Kasumi-1 (cell line): ENCODE data around the gene CCDC87.
"Not testable (repeated sequence)": the region's sequence is repeated elsewhere in the genome, so short reads cannot be mapped to it uniquely, and the experiment has no call there.

ENCODE experiments used
- DNase-seq, 2 experiments: peaks; one replicate each; lab custom pipeline; 2025; lab: John Stamatoyannopoulos, UW

CCDC87 gene

DNA sequence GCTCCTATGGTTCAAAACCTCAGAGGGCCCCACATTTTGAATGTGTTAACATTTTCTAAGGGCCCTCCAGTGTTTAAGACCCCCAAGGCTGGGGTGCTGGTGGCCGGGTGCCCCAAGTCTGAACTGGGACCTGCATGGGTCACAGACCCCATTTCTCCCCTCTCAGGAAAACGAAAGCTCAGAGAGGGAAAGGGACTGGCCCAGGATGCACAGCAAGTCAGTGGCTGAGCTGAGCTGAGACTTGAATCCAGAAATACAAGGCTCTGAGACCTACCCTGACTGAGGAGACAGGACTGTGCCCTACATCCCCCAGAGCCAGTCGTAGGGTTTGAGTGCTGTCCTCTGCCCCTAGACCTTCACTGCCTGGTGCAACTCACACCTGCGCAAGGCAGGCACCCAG, 42.0 kb downstream of the CCDC87 start:
- no peak for DNase-seq

DNA sequence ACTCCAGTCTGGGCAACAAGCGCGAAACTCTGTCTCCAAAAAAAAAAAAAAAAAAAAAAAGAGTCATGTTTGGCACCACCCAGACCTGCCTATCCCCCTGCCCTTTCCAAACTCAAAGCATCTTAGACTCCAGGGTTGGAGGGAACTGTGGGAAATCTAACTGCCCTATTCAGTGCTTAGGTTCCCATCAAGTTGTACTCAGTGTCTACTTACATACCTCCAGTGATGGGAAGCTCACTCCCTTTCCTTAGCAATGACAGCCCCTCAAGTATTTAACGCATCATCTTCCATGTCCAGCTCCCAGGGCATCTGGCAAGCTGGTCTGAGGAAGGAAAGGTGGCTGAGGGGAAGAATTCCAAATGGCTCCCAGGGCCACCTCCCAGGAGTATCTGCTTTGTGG, 43.2 kb downstream of the CCDC87 start:
- no peak for DNase-seq

DNA sequence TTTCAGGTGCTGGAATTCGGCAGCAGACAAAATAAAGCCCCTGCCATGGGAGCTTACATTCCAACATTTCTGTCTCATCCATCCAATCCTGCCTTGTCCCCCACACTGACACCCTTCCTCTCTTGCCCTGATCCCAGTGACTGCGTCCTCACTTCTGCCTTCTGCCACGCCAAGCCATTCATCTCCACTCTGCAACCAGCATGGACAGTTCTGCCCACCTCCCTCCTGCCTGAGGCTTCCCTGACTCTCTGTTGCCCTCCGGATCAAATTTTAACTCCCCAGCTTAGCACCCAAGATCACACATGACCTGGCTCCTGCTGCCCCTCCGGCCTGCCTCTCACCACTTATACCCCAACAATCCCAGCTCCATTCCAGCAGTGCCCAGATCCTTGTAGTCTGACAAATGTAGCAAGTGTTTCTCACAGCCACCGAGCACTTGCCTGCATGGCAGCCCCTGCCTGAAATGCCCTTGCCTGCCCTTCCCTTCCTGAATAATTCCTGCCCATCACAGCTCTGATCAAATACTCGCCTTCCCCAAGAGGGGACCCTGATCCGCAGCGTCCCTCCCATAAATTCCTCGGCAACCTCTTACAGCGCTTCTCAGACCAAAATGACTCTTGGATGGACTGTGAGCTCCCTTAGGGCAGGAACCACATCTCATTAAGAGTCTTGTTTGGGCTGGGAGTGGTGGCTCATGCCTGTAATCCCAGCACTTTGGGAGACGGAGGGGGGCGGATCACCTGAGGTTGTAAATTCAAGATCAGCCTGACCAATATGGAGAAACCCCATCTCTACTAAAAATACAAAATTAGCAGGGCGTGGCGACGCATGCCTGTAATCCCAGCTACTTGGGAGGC, 43.9 kb downstream of the CCDC87 start:
- DNase-seq, result no peak

DNA sequence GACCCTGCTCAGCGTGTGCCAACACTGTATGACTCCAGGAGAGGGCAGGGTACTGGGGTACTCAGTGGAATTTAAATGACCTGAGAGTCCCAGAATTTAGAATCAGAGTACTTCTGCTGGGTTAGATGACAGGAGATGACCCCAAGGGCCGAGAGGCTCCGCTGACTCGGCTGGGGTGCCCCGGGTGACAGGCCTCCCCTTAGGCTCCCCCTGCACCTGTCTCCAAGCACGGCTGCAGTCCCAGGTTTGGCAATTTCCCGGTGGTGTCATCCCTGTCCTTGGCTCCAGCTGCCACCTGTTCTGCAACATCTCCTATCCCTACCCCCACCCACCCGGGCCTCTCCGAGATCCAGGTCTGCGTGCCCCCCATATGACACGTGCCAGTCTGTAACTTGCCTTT, 44.8 kb downstream of the CCDC87 start:
- no peak for DNase-seq

DNA sequence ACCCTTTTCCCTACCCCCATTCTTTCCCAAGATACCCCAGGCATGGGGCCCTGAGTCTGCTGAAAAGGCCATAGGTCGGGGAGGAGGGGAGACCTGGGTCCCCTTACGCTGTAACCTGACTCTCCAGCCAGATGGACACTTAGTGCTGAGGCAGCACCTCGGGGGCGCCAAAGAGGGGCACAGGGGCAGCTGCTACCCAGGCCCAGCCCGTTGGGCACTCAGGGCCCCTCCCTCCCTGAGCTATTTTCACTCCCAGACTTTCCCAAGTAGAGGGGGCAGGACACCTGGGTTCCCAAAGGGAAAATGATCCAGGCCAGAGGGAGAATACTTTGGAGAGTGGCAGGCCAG, 45.2 kb downstream of the CCDC87 start:
- DNase-seq, result no peak

DNA sequence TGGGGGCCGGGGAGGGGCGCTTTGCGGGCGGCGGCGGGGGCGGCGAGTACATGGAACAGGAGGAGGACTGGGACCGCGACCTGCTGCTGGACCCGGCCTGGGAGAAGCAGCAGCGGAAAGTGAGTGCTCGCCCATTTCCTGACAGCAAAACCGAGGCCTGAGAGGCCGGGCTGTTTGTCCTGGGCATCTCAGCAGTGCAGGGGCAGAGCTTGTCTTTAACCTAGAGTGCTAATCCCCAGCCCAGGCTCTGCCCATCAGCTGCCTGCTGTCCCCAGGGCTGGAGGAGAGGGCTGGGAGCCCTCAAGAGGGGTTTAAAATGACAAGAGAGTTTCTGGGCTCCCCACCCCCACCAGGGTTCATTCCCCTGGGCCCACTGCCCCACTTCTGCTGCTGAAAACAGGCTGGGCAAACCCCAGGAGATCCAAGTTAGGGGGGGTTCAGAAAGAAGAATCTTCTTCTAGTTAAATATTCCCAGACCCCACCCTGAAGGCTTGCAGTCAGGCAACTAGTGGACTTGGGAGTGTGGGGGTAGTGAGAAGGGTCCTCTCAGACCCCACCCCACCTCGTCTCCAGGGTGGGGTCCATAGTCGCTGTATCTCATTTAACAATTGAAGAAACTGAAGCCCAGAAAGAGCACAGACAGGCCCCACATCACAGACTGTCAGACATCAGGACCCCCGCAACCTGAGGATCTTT, 45.7 kb downstream of the CCDC87 start:
- DNase-seq, result no peak

DNA sequence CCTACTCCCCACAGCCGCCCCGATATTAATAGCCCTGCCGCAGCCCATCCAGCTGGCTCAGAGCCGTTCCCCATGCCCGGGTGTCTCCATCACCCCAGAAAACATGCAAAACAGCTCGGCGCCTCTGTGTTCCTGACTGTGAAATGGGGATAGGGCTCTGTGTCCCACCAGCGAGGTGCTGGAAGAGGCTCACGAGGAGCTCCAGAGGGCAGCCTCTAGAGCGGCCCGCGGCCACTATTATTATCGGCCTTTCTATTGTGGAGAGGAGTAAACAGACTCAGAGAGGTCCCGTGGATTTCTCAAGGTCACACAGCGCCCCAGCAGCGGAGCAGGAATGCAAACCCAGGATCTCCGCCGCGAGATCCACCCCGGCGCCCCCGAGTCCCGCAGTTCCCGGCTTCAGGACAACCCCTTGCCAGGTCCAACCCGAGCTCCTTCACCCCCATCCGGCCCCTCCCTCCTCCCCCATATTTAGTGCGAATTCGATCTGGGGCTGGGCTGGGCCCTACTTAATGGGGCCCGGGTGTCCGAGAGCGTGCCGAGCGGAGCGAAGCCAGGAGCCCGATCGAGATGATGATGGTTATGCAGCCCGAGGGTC, 46.4 kb downstream of the CCDC87 start, which contains the start of gene ACTN3:
TSS of gene ACTN3 (plus strand) at position 536 of the 598 bp plus-strand sequence. CDS start at position 571, 35 bp downstream.
- no peak for DNase-seq

DNA sequence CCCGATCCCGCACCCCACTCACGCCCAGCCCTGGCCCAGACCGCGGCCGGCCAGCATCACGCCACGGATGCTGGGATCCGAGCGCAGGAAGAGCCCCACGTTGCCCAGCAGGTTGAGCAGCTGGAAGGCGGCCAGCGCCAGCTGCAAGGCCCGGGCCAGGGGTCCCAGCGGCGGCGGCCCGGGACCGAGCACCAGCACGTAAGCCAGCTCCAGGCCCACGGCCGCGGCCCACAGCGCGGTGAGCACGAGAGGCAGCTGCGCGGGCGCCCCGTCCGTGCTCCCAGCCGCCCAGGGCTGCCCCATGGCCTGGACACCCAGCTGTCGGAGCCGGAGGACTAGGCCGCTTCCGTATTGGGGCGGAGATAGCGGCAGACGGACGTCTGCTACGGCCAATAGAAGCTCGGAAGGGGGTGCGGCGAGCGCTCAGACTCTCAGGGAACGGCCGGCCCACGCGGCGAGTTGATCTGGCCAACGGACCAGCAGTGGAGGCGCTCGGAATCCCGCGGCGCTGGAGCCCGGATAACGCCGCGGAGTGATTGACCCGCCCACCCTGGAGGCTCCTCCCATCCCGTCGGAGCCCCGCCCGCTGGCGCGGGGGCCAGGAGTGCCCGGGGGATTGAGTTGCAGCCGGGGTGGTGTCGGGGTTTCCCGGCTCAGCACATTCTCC, 47.0 kb downstream of the CCDC87 start, which contains the start of gene ZDHHC24:
TSS of gene ZDHHC24 (minus strand) at position 348 of the 667 bp plus-strand sequence. CDS start at position 303, 45 bp downstream.
- peak; percentile 90 to 94 for DNase-seq

DNA sequence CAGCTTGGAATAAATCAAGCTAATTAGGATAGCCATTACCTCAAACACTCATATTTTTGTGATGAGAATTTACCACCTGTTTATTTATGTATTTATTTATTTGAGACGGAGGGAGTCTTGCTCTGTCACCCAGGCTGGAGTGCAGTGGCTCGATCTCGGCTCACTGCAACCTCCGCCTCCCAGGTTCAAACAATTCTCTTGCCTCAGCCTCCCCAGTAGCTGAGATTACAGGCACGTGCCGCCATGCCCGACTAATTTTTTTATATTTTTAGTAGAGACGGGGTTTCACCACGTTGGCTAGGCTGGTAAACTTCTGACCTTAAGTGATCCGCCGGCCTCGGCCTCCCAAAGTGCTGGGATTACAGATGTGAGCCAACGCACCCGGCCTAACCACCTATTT, 47.9 kb downstream of the CCDC87 start:
- not testable (repeated sequence) for DNase-seq

DNA sequence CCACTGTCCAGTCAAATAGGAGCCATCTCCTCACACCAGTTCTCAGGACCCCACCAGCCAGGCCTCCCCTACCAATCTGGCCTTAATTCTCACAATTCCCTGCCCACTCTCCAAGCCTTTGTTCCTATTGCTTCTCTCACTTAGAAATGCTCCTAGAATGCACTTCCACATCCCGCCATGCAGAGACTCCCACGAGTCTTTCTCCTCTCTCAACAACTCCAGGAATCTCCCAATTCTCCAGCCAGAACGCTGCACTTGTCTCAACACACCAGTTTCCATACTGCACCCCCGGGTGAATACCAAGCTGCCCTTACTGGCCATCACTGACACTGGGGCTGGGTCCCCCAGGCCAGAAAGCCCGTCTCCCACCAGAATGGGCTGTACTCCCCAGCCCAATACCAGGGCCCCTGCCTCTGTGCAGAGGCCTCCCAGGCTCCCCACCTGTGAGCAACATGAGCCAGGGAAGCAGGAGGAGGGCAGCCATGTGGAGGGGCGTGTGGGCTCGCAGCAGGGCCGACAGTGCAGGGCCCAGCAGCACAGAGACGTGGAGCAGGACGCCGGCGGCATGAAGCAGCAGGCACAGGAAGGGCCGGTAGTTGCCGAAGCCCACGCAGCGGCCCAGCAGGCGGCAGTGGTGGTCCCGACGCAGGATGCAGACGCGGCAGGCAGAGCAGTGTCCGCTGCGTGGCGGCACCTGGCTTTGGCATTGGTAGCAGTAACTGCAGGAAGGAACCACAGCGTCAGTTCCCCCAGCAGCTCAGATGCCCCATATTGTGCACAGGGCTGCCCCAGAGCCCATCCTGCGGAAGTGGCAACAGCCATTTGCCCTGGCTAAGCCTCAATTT, 49.4 kb downstream of the CCDC87 start:
- DNase-seq, result peak; percentile 43 to 74

DNA sequence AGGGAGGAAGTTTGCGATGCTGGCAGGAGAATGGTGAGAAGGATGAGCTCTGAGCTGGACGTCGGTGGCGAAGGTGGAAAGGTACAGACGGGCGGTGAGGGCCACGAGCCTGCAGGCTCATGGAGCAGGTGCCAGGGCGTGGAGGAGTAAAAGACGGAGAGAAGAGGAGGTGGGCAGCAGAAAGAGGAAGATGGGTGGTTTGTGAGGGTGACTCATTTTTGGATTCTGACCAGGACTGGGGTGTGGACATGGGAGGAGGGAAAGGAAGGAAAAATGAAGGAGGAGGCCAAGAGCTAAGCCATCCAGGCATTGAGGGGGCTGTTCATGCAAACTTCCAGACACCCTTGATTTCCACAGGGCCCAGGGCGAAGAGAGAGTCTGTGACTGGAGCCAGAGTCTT, 50.5 kb downstream of the CCDC87 start:
- no peak for DNase-seq

DNA sequence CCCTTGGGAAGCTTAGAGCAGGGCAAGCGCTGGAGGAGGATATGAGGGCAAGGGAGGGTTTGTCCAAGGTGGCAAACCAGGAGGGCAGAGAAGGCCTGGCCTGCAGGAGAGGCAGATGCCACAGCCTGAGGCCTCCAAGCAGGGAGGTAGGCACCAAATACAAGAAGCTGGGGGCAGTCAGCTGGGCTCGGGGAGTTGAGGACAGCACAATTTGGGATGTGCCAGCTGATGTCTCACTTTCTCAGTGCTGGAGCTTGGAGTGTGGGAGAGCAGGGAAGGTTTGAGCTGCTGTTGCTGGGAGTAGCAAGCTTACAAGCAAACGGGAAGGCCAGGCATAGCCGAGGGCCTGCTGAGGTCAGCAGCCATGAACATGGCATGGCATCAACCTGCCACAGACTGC, 51.0 kb downstream of the CCDC87 start:
- DNase-seq, result no peak

DNA sequence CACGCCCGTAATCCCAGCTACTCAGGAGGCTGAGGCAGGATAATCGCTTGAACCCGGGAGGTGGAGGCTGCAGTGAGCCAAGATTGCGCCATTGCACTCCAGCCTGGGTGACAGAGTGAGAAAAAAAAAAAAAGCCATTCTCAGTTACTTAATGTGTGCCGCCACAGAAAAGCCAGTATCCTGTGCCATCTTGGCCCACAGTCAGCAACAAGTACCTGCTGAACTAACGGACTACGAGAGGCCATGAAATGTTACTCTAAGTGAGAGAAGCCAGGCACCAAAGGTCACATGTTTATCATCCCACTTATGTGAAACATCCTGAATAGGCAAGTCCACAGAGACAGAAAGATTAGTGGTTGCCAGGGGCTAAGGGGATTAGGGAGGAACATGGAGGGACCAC, 52.3 kb downstream of the CCDC87 start:
- not testable (repeated sequence) for DNase-seq
